Measurements from ENCODE around the gene BDKRB2.

BDKRB2 gene

DNA sequence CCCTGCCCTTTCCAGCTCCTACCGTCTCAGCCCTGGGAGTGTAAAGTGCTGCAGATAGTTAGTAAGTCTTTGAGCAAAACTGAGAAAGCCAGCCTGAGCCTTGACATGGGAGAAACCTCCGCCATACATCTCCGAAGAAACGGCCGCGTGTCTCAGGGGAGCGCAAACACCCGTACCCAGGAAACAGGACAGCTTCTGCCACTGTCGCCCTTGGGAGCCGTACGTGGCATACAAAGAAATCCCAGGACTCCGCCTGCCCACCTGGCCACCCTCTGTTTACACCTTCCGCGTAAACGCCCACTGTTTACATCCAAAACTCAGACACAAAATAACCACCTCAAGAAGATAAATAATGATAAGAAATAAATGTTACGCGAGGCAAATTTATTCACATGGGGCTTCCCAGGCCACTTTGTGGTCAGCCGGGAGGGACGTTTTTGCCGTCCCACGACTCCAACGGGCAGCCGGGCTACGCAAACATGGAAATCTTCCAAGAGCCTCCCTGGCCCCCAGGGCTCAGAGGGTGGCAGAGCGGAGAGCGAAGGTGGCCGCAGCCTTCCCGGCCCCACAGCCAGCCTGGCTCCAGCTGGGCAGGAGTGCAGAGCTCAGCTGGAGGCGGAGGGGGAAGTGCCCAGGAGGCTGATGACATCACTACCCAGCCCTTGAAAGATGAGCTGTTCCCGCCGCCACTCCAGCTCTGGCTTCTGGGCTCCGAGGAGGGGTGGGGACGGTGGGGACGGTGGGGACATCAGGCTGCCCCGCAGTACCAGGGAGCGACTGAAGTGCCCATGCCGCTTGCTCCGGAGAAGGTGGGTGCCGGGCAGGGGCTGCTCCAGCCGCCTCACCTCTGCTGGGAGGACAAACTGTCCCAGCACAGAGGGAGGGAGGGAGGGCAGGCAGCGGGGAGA lies at the start of gene BDKRB2:
Gene BDKRB2, plus strand, starts transcription at position 689 of the 908 bp plus-strand sequence. CDS start 32,269 bp downstream, outside the sequence.
- Histone ChIP-seq H2AFZ (ENCODE audit: low read length) (no peak within 1 kb of the TSS), H3K36me3 (ENCODE audit: insufficient read depth, low read length) (no peaks in the 10 kb centered on the region), H3K9me3 (ENCODE audit: insufficient read depth, low read depth, low read length) (no peaks in the 10 kb centered on the region; the same call in 1 of the 2 replicates), H3K9me2 (replicated peaks; ENCODE audit: low read depth, low read length) (no peaks in the 10 kb centered on the region), H3K9ac (ENCODE audit: low read depth, low read length, poor library complexity, severe bottlenecking) (no peak within 1 kb of the TSS), H3K4me1 (ENCODE audit: insufficient read depth, low read length, poor library complexity, severe bottlenecking) (no peaks in the 10 kb centered on the region), H4K20me1 (ENCODE audit: insufficient read depth, low read length, poor library complexity, severe bottlenecking) (no peaks in the 10 kb centered on the region), H3K79me2 (ENCODE audit: insufficient read depth, low read length) (no peaks in the 10 kb centered on the region), H3K4me3 (ENCODE audit: low read length, poor library complexity, severe bottlenecking) (no peak within 1 kb of the TSS), H3K4me2 (ENCODE audit: low read depth, low read length, poor library complexity, severe bottlenecking) (no peak within 1 kb of the TSS), H3F3A (ENCODE audit: low read depth) (no peaks in the 10 kb centered on the region), H3K27me3 (ENCODE audit: insufficient read depth, low read length, poor library complexity, severe bottlenecking) (no peaks in the 10 kb centered on the region)
- no peak for TF ChIP-seq EZH2phosphoT487 (IDR thresholded peaks at IDR 0.05; ENCODE audit: borderline replicate concordance)
- TF ChIP-seq, protein P1, sequence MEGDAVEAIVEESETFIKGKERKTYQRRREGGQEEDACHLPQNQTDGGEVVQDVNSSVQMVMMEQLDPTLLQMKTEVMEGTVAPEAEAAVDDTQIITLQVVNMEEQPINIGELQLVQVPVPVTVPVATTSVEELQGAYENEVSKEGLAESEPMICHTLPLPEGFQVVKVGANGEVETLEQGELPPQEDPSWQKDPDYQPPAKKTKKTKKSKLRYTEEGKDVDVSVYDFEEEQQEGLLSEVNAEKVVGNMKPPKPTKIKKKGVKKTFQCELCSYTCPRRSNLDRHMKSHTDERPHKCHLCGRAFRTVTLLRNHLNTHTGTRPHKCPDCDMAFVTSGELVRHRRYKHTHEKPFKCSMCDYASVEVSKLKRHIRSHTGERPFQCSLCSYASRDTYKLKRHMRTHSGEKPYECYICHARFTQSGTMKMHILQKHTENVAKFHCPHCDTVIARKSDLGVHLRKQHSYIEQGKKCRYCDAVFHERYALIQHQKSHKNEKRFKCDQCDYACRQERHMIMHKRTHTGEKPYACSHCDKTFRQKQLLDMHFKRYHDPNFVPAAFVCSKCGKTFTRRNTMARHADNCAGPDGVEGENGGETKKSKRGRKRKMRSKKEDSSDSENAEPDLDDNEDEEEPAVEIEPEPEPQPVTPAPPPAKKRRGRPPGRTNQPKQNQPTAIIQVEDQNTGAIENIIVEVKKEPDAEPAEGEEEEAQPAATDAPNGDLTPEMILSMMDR (conservative IDR thresholded peaks at IDR 0.05; ENCODE audit: low read length) = no peak

DNA sequence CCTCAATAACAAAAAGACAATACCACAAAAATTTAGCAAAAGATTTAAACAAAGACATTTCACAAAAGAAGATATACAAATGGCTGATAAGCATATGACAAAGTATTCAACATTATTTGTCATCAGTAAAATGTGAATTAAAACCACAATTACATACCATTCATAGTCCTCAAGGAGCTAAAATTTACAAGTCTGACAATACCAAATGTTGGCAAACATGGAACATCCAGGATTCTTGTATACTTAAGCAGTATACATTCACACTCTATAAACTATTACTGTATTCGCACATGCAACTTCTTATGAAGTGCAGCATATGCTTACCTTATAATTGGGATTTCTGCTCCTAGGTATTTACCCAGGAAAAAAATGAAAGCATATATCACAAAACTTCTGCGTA lies 49.7 kb upstream of the BDKRB2 start:
- H3F3A ChIP-seq (ENCODE audit: low read depth) = no peaks in the 10 kb centered on the region
- H3K9ac ChIP-seq (ENCODE audit: low read depth, low read length, poor library complexity, severe bottlenecking) = no peak overlapping the region
- no peak overlapping the region for H3K4me3 ChIP-seq (ENCODE audit: low read length, poor library complexity, severe bottlenecking)
- no peak overlapping the region for H2AFZ ChIP-seq (ENCODE audit: low read length)
- H3K9me2 ChIP-seq (replicated peaks; ENCODE audit: low read depth, low read length) = no peaks in the 10 kb centered on the region; the same call in 1 of the 2 replicates
- no peaks in the 10 kb centered on the region for H3K9me3 ChIP-seq (ENCODE audit: insufficient read depth, low read depth, low read length)
- no peak overlapping the region for H3K4me2 ChIP-seq (ENCODE audit: low read depth, low read length, poor library complexity, severe bottlenecking)
- no peaks in the 10 kb centered on the region for H3K36me3 ChIP-seq (ENCODE audit: insufficient read depth, low read length)
- H4K20me1 ChIP-seq (ENCODE audit: insufficient read depth, low read length, poor library complexity, severe bottlenecking) = no peaks in the 10 kb centered on the region
- H3K27me3 ChIP-seq (ENCODE audit: insufficient read depth, low read length, poor library complexity, severe bottlenecking) = no peaks in the 10 kb centered on the region
- TF ChIP-seq, protein P1 (conservative IDR thresholded peaks at IDR 0.05; ENCODE audit: low read length) = no peak
- TF ChIP-seq EZH2phosphoT487 (IDR thresholded peaks at IDR 0.05; ENCODE audit: borderline replicate concordance) = no peak
- no peaks in the 10 kb centered on the region for H3K4me1 ChIP-seq (ENCODE audit: insufficient read depth, low read length, poor library complexity, severe bottlenecking)
- no peaks in the 10 kb centered on the region for H3K79me2 ChIP-seq (ENCODE audit: insufficient read depth, low read length)

DNA sequence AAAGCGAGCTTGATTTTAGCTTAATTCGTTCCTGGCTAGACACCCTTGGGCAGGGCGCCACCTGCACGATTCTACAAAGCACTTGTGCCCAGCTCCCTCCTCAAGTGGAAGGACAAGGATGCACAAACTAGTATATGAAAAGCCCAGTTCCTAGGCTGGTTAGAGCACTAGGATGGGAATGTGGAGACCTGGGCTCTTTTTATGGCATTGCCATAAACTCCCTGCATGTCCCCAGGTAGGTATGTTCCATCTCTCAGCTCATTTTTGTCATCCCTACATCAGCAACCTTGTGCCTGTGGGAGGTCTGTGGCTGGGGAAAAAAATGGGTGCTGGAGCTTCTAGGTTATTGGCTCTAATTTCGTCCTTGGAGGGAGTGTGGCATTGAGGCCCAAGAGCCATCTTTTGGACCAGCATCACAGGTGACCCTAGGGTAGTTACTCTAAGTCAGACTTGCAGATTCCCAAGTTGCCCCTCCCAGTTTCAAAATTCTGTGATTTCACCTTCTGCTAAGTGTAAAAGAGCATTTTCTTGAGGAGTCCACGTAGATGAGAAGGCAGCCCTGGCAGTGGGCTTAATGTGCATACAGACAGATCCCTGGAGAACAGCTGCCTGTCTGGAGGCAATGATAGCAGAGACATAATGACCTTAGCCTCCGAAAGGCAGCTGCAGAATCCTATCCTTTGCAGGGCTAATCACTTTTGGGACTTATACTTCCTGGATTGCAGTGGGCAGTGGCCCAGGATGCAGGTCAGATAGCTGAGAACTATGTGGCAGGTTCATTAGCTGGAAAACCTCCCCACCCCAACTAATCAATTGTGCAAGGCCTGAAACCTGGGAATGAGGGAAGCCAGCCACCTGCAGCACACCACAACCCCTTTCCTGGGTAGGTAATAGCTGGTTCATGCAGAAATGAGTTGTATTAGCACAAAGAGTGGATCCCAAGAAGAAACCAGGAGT lies 47.6 kb upstream of the BDKRB2 start:
- Histone ChIP-seq H3K9me3 (ENCODE audit: insufficient read depth, low read depth, low read length) (no peaks in the 10 kb centered on the region), H3K9ac (ENCODE audit: low read depth, low read length, poor library complexity, severe bottlenecking) (no peak overlapping the region), H3K4me3 (ENCODE audit: low read length, poor library complexity, severe bottlenecking) (no peak overlapping the region), H3K27me3 (ENCODE audit: insufficient read depth, low read length, poor library complexity, severe bottlenecking) (no peaks in the 10 kb centered on the region), H3K9me2 (replicated peaks; ENCODE audit: low read depth, low read length) (no peaks in the 10 kb centered on the region; the same call in 1 of the 2 replicates), H4K20me1 (ENCODE audit: insufficient read depth, low read length, poor library complexity, severe bottlenecking) (no peaks in the 10 kb centered on the region), H3K4me1 (ENCODE audit: insufficient read depth, low read length, poor library complexity, severe bottlenecking) (no peaks in the 10 kb centered on the region), H3K79me2 (ENCODE audit: insufficient read depth, low read length) (no peaks in the 10 kb centered on the region), H3K4me2 (ENCODE audit: low read depth, low read length, poor library complexity, severe bottlenecking) (no peak overlapping the region), H2AFZ (ENCODE audit: low read length) (no peak overlapping the region), H3K36me3 (ENCODE audit: insufficient read depth, low read length) (no peaks in the 10 kb centered on the region), H3F3A (ENCODE audit: low read depth) (no peaks in the 10 kb centered on the region)
- TF ChIP-seq EZH2phosphoT487 (IDR thresholded peaks at IDR 0.05; ENCODE audit: borderline replicate concordance) = no peak

Measured in Loucy (cell line).